NCI-H2196 (cell line): ENCODE results near the gene PPFIA4.

Experiments
- DNase-seq: peaks from one replicate; lab custom pipeline; 2025; ENCODE audit not compliant: unreplicated experiment; lab: John Stamatoyannopoulos, UW

The PPFIA4 gene

GRCh38 chr1:203098445-203098844, 72.2 kb downstream of the PPFIA4 start:
- no peak for DNase-seq

GRCh38 chr1:203098914-203099520, 72.7 kb downstream of the PPFIA4 start:
- no peak for DNase-seq

GRCh38 chr1:203099805-203100515, 73.7 kb downstream of the PPFIA4 start:
- no peak for DNase-seq

GRCh38 chr1:203100516-203100869, 74.2 kb downstream of the PPFIA4 start:
- DNase-seq, result no peak

- no peak for DNase-seq
These were observed 75.7 kb downstream of the PPFIA4 start for GRCh38 chr1:203101813-203102634.

GRCh38 chr1:203103216-203103615, 76.9 kb downstream of the PPFIA4 start:
- DNase-seq, result no peak

GRCh38 chr1:203103829-203104495, 77.7 kb downstream of the PPFIA4 start:
- DNase-seq, result no peak

GRCh38 chr1:203104789-203105390, 78.6 kb downstream of the PPFIA4 start:
- no peak for DNase-seq

GRCh38 chr1:203112475-203112874, 86.2 kb downstream of the PPFIA4 start:
- DNase-seq, result no peak

- DNase-seq, result no peak
These were observed 87.0 kb downstream of the PPFIA4 start for GRCh38 chr1:203113308-203113707.

- no peak for DNase-seq
These were observed 87.9 kb downstream of the PPFIA4 start for GRCh38 chr1:203114202-203114601.

- DNase-seq, result no peak
These were observed 90.0 kb downstream of the PPFIA4 start for GRCh38 chr1:203116091-203116820.

GRCh38 chr1:203117611-203118575, 91.6 kb downstream of the PPFIA4 start:
- DNase-seq, result no peak

- no peak for DNase-seq
These were observed 94.2 kb downstream of the PPFIA4 start for GRCh38 chr1:203120325-203121153.

GRCh38 chr1:203121186-203122015, 95.1 kb downstream of the PPFIA4 start:
- DNase-seq, result no peak

GRCh38 chr1:203122159-203122558, 95.9 kb downstream of the PPFIA4 start:
- no peak for DNase-seq

GRCh38 chr1:203124011-203124410, 97.7 kb downstream of the PPFIA4 start:
- no peak for DNase-seq
